B cell (primary cell): ENCODE measurements around the gene KIF25.

ENCODE experiments used
- CTCF ChIP-seq: fragments of 200-600 bp; IDR thresholded peaks from one replicate; pipeline ENCODE4 v1.8.0; 2022; ENCODE audit warnings: antibody characterized with exemption, mild to moderate bottlenecking
- EZH2 ChIP-seq: IDR thresholded peaks from 2 replicates; pipeline ENCODE4 v1.6.1; 2012; ENCODE audit warnings: borderline replicate concordance, low read depth, mild to moderate bottlenecking, moderate library complexity, low read length; ENCODE audit not compliant: insufficient read depth, poor library complexity, severe bottlenecking

- TF ChIP-seq EZH2 (no peak), CTCF (no peak)
Observed at GRCh38 chr6:167960579-167960978, 36.9 kb upstream of the KIF25 start.
